ENCODE results near the gene GBX1. TPM values are rescaled to one million over a fixed set of nuclear protein-coding genes. Genes with fewer than 3 reads are reported as not detected.

The GBX1 gene
- polyA plus RNA-seq, 3 donors = not detected

DNA sequence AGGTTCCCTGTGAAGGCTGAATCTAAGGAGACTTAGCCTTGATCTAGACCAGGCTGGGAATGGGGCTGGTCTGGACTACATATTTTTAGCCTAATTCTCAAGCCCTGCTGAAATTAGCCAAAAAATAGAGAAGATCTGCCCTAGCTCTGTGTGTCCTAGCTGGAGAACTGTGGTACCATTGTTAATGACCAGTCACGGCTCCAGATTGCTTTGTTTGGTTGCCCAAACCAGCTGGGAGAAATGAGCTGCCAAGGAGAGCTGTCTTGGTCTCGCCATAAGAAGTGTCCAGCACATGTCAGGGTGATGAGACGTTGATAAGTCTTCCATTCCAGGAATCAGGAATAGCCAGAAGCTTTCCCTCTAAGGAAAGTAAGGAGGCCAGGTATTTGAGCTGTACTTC lies 20.7 kb downstream of the GBX1 start:
- 56 to 80% (median 74%) methylated on average over 3 of the region's 3 CpGs for WGBS, 3 donors
- no peak overlapping the region for H3K27ac ChIP-seq (ENCODE audit: low read depth, low read length)

DNA sequence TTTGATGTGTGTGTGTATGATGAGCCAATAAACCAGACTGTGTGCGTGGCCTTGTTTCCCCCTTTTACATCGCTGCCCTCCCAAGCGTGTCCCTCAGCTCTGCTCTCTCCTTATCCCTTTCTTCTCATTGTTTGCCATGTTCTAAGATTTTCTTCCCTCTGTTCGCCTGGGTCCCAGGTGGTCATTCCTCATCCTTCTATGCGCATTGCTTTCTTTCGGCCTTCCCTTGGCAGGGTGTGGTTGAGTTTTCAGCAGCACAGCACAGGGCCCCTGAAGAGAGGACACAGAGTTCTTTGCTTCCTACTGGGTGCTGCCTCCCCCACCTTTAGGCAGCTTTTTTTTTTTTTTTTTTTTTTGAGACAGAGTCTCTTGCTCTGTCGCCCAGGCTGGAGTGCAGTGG lies 23.1 kb downstream of the GBX1 start:
- H3K27ac ChIP-seq (ENCODE audit: low read depth, low read length) = no peak overlapping the region
- 95 to 99% (median 97%) methylated on average over 7 of the region's 7 CpGs for WGBS, 3 donors

DNA sequence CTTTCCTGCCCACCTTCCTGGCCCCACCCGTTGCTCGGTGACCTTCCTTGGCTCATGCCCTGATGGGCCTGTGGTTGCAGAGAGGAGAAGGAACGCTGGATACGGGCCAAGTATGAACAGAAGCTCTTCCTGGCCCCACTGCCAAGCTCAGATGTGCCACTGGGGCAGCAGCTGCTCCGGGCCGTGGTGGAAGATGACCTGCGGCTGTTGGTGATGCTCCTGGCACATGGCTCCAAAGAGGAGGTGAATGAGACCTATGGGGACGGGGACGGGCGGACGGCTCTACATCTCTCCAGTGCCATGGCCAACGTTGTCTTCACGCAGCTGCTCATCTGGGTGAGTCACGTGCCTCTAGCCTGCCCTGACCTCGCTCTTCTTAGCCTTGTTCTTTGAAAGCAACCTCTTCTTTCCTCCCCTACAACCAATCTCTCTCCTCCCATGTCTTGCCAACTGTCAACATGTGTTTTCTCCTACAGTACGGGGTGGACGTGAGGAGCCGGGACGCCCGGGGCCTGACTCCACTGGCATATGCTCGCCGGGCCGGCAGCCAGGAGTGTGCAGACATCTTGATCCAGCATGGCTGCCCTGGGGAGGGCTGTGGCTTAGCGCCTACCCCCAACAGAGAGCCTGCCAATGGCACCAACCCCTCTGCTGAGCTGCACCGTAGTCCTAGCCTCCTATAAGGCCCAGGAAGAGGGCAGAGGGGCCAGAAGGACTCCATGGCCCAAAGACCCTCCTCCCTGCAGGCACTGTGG lies 24.1 kb downstream of the GBX1 start:
- 80 to 82% (median 82%) methylated on average over 25 of the region's 25 CpGs for WGBS, 3 donors
- H3K27ac ChIP-seq (ENCODE audit: low read depth, low read length) = no peak overlapping the region

DNA sequence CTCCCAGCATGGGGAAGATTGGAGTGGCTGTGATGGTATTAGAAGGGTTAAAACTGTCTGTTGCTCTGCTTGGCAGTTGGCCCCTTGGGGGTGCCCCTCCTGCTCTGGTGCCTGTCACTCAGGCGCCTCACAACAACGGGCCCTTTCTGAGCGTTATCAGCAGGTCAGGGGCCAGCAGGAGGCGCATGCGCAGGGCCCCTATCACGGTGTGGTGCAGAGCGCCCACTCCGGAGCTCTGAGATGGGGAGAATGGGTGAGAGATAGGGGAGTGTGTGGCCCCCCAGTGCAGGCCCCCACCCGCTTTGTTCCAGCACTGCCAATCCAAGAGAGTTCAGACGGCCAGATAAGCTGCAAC lies 24.8 kb downstream of the GBX1 start:
- 53 to 83% (median 76%) methylated on average over 8 to 10 of the region's 10 CpGs for WGBS, 3 donors
- H3K27ac ChIP-seq (ENCODE audit: low read depth, low read length) = no peak overlapping the region

DNA sequence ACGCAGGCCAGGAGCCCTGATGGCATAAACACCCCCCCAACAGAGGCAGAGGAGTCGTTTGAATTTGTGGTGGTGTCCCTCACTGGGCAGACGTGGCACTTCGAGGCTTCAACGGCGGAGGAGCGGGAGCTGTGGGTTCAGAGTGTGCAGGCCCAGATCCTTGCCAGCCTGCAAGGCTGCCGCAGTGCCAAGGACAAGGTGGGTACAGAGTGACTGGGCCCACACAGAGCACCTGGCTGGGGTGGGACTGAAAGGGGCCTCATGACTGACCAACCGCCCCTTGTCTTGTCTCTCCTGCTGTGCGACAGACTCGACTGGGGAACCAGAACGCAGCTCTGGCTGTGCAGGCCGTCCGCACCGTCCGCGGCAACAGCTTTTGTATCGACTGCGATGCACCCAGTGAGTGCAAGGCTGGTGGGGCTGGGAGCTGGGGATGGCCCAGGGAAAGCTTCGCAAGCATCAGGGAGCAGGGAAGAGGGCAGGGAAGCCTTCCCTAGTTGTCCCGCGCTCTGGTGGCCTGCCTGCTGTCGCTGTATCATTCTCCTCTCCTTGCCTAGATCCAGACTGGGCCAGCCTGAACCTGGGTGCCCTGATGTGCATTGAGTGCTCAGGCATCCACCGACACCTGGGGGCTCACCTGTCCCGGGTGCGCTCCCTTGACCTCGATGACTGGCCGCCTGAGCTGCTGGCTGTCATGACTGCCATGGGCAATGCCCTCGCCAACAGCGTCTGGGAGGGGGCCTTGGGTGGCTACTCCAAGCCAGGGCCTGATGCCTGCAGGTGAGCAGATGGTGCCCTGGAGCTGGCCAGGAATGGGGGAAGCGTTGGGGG lies 25.4 kb downstream of the GBX1 start:
- WGBS, 3 donors = 86 to 94% (median 92%) methylated on average over 31 of the region's 31 CpGs
- no peak overlapping the region for H3K27ac ChIP-seq (ENCODE audit: low read depth, low read length)

DNA sequence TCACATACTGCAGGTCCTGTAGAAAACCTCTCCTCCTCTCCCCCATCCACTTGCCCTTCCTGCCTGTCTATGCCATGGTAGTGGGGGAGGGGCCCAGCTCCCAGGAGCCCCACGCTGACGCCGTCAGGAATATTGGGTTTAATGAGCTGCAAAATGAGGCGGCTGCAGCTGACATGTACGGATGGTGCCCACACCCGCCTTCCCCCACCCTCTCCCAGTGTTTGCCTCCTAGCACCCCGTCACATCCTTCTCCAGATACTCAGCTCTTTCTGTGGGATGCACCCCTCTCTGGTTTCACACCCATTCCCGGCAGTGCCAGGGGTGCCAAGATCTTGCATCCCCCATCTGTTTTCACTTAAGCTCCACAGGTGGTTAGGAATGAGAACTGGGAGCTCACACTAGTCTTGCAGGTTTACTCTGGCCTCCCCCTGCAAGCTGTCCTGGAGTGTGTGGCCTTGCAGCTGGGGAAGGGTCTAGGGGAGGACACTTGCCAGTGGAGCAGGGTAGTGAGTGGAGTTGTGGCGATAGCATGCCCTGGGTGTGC lies 26.1 kb downstream of the GBX1 start:
- WGBS, 3 donors = 87 to 92% (median 88%) methylated on average over 9 of the region's 9 CpGs
- H3K27ac ChIP-seq (ENCODE audit: low read depth, low read length) = no peak overlapping the region

DNA sequence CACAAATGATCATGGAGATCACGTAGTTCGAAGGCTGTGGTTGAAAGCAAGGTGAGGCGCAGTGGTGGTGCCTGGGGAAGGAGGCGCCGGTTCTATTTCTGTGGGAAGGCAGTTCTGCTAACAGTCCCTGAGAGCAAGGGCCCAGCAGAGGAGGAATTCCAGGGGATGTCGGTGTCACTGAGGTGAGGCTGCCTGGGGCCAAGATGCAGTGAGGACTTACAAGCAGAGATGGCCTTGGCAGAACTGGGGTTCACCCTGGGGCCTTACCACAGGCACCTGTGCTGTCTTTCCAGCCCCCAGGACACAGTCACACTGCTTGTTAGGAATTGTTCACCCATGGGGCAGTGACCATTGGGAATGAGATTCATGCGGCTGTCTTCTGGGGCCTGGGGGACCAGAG lies 26.7 kb downstream of the GBX1 start:
- WGBS, 3 donors = 96 to 98% (median 97%) methylated on average over 7 of the region's 7 CpGs
- no peak overlapping the region for H3K27ac ChIP-seq (ENCODE audit: low read depth, low read length)

DNA sequence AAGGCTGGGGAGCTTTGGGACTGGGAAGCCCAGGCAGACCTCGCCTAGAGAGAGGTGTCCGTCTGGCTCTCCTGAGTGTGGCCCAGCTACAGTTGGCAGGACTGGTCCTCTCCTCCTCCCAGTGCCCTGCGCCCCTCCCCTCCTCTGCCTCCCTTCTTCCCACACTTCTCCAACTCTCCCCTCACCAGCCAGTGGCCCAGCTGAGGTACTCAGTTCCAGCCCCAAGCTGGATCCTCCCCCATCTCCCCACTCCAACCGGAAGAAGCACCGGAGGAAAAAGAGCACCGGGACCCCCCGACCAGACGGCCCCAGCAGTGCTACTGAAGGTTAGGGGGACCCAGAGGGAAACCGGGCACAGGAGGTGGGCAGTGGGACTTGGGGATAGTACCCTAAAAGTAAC lies 27.7 kb downstream of the GBX1 start:
- 87 to 93% (median 89%) methylated on average over 9 of the region's 9 CpGs for WGBS, 3 donors
- H3K27ac ChIP-seq (ENCODE audit: low read depth, low read length) = no peak overlapping the region

DNA sequence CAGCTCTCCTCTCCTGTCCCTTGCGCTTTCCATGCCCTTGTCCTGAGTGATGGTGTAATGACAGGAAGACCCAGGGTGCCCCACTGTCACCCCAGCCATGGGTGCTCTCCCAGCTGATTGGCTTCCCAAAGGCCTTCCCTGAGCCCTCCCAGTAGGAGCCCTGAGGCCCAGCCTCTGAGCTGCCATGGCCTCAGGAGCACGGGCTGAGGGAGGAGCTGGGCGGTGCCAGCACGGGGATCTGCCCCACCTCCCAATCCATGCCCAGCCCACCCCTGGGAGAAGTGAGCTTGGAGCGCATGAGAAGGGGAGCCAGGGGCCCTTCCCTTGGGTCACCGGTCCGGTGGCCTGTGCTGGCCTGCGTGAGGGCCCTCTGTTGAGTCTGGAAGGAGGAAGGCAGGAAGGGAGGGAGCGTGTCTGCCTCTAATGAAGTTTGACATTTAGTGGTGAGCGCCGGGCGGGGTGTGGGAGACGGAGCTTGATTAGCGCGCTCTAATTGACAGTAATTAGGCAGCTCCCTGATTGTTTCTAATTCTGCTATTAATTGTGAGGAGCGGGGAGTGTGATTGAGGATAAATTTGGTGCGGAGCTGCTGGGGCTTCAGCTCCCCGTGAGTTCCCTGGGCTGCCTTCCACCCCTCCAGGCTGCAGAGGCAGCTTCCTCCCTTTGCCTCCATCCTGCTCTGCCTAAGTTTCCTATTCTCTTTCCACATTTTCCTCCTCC lies 28.3 kb downstream of the GBX1 start:
- H3K27ac ChIP-seq (ENCODE audit: low read depth, low read length) = no peak overlapping the region
- 87 to 90% (median 89%) methylated on average over 17 to 18 of the region's 18 CpGs for WGBS, 3 donors

DNA sequence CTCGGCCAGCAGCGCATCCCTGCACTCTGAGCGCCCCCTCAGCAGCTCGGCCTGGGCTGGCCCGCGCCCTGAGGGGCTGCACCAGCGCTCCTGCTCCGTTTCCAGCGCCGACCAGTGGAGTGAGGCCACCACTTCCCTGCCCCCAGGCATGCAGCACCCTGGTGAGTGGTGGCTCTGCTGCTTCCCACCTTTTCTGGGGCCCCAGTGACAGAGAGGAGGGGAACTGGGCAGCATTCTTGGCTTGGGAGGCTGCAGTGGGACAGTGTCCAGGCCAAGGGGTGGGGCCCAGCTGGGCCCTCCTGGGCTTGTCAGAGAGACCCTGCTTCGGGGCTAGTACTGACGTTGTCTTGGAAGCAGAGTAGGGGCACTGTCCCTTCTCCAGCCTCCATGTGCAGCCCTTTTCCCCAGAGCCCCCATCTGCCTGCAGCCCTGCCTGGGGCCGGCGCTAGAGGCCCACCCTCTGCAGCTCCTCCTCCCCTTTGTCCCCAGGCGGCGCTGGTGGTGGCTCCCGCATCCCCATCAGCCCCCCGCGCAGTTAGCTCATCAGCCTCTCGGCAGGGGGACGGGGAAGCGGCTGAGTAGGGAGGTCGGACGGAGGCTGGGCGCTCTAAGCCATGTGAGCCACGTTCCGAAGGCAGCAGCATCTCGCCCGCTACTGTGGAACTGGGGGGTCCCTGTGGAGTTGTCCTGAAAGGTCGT lies 29.2 kb downstream of the GBX1 start:
- 85 to 90% (median 87%) methylated on average over 29 to 30 of the region's 30 CpGs for WGBS, 3 donors
- no peak overlapping the region for H3K27ac ChIP-seq (ENCODE audit: low read depth, low read length)

DNA sequence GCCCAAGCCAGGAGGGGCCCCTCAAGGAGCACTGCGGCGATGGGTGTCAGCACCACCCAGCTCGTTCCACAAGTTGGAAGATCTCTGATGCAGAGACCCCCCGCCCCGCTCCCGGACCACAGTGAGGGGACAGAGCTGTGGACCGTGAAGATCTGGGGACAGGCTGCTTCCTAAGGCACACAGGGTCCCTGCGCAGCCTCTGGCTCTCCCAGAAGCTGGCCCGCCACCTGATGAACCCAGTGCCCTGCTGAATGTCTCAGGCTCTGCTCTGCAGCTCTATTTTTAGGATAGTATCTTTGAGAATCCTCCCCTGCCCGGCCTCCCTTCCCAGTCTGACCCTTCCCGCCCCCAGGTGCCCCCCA lies 29.7 kb downstream of the GBX1 start:
- no peak overlapping the region for H3K27ac ChIP-seq (ENCODE audit: low read depth, low read length)
- 89 to 94% (median 92%) methylated on average over 11 of the region's 11 CpGs for WGBS, 3 donors

DNA sequence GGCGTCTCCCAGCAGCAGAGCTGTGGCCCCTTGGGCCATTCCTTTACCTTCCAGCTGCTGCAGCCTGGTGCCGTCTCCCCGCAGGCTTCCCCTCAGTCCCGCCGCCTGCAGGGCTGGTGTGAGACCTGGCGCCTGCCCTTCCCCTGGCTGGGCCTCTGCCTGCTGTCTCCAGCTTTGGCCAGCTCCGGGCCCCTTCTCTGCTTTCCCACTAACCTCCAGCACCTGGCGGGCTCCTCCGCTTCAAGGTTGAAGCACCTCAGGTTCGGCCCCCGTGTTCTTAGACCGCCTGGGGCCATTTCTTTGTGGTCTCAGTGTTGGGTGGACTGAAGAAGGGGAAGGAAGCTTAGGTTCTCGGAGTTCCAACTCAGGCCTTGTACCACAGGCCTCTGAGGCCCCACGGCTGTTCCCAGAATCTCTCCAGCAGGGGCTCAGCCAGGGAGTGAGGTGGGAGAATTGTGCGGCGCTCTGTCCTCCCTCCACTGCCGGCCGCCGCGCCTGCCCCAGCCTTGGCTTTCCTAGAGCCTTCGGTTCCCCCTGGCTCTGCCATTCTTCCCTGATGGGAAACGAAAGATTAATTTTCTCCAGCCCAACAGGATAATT lies 30.3 kb downstream of the GBX1 start:
- WGBS, 3 donors = 86 to 88% (median 87%) methylated on average over 22 of the region's 22 CpGs
- H3K27ac ChIP-seq (ENCODE audit: low read depth, low read length) = no peak overlapping the region

DNA sequence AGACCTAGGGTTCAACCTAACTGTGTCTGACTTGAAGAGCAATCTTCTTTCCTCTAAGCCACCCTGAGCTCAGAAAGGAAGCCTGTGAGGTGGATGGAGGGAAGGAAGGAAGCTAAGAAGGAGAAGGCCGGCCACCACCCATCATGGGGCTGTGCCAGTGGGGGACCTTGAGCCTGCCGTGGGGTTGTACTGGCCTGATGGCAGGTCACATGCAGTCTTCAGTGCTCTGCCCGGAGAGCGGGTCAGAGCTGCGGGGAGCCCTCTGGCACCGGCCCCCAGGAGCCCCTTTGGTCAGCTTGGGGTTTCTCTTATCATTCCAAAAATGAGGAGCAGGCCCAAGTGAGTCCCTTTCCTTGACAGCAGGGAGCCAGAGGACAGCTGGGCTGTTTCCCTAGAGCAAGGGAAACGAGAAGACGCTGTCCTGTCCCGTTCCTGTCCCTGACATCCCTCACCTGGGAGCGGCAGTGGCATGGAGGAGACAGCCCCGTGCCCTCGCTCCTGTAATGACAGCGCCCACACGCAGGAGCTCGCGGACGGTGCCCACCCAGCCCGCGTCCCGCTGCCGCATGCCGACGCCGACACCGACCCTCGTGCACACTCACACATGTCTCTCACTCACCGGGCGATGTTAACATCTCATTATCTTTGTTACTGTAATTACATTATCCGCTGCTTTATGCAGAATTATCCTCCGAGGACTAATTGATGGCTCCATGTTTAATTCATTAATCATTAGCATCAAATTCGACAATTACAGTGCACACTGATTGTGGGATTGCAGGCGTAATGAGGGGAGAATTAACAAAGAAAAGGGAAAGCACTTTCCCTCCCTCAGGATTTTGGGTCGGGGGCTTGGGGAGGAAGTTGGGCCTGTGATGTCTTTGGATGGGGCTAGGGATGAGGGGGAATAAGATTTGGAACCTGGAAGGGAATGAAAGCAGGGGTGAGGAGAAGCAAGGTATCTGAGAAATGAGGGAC lies 31.3 kb downstream of the GBX1 start:
- WGBS, 3 donors = 91 to 95% (median 94%) methylated on average over 33 of the region's 33 CpGs
- H3K27ac ChIP-seq (ENCODE audit: low read depth, low read length) = no peak overlapping the region

DNA sequence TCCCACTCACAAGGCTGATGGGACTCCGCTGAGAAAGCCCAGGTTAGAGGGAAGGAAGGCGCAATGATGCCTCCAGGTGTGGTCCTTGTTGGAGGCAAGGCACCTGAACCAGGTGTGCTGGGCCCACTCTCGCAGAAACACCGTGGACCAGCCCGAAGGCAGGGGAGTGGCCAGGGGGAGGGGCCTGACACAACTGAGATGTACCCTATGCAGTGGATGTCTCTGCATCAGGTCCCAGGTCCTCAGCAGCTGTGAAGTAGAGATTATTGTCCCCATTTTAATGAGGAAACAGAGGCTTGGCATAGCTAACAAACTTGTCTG lies 32.0 kb downstream of the GBX1 start:
- WGBS, 3 donors = 92 to 95% (median 94%) methylated on average over 5 of the region's 5 CpGs
- no peak overlapping the region for H3K27ac ChIP-seq (ENCODE audit: low read depth, low read length)

DNA sequence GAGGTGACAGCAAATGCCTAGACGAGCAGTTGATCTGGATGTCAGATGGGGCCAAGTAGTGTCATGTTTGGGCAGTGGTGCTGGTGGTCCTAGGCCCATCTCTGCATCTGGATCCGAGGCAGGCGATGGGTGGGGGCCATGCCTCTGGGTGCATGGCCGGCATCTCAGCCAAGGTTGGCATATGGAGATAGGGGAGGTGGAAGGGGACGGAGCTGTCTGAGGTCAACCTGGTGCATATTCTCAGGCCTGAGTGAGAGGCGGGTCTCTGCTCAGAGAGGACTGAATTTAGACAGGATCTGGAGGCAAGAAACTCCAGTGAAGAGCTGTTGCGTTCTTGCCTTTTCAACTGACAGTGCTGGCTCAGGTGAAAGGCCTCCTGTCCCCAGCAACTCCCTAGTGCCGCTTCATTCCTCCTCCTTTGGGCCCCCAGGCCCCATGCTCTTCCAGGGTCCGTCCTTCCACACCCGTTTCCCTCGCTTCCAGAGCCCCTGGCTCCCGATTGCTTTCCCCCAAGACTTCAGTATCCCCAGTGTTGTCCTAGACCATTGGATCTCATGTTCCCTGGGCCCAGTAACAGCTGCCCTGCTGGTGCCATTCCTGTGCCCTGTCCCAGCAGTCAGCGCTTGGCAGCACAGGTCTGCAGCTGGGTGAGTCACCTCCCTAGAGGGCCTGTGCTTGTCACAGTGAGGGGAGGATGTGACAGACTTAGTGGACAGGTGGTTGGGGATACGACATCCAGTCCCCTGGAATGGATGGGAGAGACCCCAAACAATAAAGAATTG lies 32.6 kb downstream of the GBX1 start:
- WGBS, 3 donors = 94 to 98% (median 95%) methylated on average over 14 of the region's 14 CpGs
- H3K27ac ChIP-seq (ENCODE audit: low read depth, low read length) = no peak overlapping the region

DNA sequence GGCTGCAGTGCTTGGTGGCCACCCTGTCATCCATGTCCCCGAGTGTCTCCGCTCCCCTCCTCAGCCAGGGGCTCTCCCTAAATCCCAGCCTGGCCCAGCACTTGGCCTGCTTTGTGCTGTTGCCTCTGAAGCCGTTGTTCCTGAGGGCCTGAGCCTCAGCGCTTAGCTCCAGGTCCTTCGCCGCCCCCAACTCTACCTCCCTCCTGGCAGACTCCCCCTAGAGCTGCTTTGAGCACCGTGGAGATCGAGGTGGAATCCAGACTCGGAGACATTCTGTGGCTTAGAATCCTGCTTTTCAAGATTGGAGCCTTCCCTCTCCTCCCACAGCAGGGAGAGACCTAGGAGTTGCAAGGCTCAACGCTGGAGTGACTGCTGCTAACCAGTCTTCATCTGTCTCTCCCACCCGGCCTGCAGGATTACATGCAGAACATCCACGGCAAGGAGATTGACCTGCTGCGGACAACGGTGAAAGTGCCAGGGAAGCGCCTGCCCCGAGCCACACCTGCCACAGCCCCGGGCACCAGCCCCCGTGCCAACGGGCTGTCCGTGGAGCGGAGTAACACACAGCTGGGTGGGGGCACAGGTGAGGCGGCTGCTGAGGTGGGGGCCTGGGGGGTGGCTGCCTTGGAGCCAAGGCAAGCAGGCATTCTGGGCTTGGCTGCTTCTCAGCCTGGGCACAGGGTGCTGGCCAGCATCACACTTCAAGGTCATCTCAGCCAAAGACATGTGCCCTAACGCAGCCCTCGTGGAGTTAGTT lies 33.3 kb downstream of the GBX1 start:
- WGBS, 3 donors = 89 to 94% (median 92%) methylated on average over 24 of the region's 24 CpGs
- H3K27ac ChIP-seq (ENCODE audit: low read depth, low read length) = no peak overlapping the region
